Sigmoid colon (tissue), 4 donors: ENCODE results near the gene DDA1.

ENCODE experiments used
- EP300 ChIP-seq, 4 donors: sonication (generic); formaldehyde crosslinking; IDR thresholded peaks; one replicate each; pipeline ENCODE4 v1.6.1; 2017; ENCODE audit warnings: antibody characterized with exemption in 4 of 4
- TF ChIP-seq, protein P1 (sequence below), 4 experiments: fragments of 450-650 bp in 3 of 4; fragments of 200-600 bp in 1 of 4; IDR thresholded peaks; one replicate each; pipeline ENCODE4 v1.5.1; 2016 to 2019; ENCODE audit warnings: antibody characterized with exemption in 4 of 4, mild to moderate bottlenecking in 3 of 4, moderate library complexity in 2 of 4

DNA sequence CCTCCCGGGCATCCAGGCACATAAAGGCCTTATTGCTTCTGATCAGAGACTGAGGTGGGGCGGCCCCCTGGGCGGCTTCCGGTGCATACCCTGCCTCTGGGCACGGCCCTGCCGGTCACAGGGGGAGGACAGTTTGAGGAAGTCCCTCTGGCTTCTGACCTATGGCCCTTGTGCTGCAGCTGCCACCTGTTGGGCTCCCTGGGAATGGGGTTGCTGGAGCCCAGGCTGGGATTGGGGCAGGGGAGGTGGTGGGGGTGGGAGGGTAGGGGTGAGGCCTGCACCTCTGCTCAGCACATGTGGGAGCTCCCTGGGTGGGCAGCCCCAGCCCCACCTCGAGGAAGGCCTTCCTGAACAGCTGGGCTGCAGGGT is 14.6 kb downstream of the DDA1 start:
- TF ChIP-seq, protein P1, sequence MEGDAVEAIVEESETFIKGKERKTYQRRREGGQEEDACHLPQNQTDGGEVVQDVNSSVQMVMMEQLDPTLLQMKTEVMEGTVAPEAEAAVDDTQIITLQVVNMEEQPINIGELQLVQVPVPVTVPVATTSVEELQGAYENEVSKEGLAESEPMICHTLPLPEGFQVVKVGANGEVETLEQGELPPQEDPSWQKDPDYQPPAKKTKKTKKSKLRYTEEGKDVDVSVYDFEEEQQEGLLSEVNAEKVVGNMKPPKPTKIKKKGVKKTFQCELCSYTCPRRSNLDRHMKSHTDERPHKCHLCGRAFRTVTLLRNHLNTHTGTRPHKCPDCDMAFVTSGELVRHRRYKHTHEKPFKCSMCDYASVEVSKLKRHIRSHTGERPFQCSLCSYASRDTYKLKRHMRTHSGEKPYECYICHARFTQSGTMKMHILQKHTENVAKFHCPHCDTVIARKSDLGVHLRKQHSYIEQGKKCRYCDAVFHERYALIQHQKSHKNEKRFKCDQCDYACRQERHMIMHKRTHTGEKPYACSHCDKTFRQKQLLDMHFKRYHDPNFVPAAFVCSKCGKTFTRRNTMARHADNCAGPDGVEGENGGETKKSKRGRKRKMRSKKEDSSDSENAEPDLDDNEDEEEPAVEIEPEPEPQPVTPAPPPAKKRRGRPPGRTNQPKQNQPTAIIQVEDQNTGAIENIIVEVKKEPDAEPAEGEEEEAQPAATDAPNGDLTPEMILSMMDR (IDR thresholded peaks at IDR 0.05) = no peak
- no peak for TF ChIP-seq EP300 (IDR thresholded peaks at IDR 0.05)
